Muscle of arm (tissue), 12 donors: Measurements from ENCODE around the gene KIAA1549. TPM values are rescaled to one million over a fixed set of nuclear protein-coding genes. Genes with fewer than 3 reads are reported as not detected.
"Not testable (repeated sequence)": the region's sequence is repeated elsewhere in the genome, so short reads cannot be mapped to it uniquely, and the experiment has no call there.

Experiments
- DNase-seq: peaks from one replicate; pipeline ENCODE4 v3.0.0-alpha.2; 2013
- polyA plus RNA-seq, 12 donors: library from polyadenylated mRNA; unstranded; fragments of 120-200 nt; gene quantifications; one replicate each; pipeline ENCODE4 v1.2.1, GENCODE V29; 2013; ENCODE audit not compliant: insufficient read length in 12 of 12

The KIAA1549 gene
- polyA plus RNA-seq, 12 donors, result 8.1 to 13.0 (median 10.8) TPM; not detected in 1

- DNase-seq, result no peak
Measured at GRCh38 chr7:138945154-138945553, 36.0 kb downstream of the KIAA1549 start.

DNA sequence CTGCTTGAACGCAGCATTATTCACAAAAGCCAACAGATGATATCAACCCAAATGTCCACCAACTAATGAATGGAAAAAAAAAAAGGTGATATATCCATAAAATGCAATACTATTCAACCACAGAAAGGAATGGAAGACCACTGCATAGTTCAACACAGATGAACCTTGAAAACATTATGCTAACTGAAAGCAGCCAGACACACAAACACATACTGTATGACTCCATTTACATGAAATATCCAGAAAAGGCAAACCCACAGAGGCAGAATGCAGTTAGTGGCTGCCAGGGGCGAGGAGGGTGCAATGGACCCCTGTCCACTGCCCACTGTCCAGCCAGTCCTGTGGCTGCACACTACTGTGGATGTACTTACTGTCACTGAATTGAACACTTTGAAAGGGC, 36.6 kb downstream of the KIAA1549 start:
- DNase-seq, result no peak

- no peak for DNase-seq
Measured at GRCh38 chr7:138943061-138943460, 38.1 kb downstream of the KIAA1549 start.

DNA sequence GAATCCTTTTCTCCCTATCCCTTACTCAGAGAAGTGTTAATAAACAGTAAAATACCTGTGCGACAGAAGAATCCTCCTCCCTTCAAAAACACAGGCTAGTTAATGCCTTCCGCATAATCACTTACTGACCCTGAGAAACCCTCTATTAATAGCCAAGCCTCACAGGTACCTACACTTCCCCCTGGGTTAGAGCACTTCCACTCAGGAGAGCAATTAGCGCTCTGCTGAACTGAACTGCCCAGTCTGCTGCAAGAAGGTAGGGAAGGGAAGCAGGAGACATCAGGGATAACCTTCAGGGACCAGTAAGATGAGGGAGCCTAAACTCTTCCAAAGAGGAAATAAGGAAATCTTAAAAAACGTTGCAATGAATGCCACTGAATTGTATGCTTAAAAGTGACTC, 39.6 kb downstream of the KIAA1549 start:
- DNase-seq, result no peak

DNA sequence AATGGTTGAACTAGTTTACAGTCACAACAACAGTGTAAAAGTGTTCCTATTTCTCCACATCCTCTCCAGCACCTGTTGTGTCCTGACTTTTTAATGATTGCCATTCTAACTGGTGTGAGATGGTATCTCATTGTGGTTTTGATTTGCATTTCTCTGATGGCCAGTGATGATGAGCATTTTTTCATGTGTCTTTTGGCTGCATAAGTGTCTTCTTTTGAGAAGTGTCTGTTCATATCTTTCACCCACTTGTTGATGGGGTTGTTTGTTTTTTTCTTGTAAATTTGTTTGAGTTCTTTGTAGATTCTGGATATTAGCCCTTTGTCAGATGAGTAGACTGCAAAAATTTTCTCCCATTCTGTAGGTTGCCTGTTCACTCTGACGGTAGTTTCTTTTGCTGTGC, 40.6 kb downstream of the KIAA1549 start:
- DNase-seq, result not testable (repeated sequence)

DNA sequence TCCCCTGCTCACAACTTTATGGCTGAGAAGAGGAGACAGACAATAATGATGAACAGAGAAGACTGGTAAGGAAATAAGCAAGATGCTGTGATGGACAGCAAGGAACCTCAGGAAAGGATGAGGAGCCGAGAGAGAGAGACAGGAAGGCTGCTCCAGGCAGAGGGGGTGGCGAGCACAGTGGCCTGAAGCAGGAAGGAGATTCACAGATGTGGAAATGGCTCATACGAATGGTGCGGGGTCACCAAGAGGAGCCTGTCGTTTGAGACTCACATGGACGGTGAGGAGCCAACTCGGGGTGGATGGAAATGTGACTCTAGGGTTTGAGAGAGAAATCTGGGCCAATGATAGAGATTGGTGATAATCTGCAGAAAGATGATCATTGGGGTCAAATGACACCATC, 43.7 kb downstream of the KIAA1549 start:
- DNase-seq, result no peak

- DNase-seq, result peak; percentile 48
Measured at GRCh38 chr7:138935465-138936011, 45.7 kb downstream of the KIAA1549 start.

DNA sequence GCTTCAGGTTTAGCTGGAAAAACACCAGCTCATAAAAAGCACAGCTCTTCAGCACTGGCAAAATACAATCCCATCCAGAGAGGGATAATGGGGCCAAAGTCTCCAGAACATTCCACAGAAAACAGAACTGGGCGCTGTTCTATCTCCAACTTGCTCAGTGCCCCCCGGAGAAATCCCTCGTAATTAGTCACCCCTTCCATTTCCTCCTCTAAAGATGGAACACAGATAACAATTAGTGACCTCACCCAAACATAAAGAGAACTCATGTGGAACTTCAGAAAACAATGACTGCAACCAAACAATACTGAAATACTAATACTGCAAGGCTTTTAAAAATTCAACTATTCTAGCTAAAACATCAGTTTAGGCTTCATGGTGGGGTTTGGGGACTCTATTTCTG, 46.3 kb downstream of the KIAA1549 start:
- DNase-seq, result no peak

GRCh38 chr7:138934367-138934766, 46.8 kb downstream of the KIAA1549 start:
- no peak for DNase-seq

DNA sequence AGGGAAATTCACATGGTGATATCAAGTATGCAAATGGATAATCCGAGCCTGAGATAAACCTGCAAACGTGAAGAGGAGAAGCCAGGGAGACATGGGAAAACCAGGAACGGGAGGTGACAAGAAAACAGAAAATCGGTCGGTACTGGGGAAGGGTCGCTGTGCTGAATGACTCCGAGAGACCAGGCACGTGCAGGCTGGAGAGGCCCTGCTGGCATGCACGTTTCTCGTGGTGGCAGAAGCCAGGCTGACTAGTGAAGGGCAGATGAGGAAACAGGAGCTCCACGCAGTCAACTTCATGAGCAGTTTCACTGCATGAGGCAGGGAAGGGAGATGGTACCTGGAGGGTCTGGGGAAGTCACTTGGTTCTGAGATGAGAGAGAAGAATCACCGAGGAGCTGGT, 48.3 kb downstream of the KIAA1549 start:
- no peak for DNase-seq

DNA sequence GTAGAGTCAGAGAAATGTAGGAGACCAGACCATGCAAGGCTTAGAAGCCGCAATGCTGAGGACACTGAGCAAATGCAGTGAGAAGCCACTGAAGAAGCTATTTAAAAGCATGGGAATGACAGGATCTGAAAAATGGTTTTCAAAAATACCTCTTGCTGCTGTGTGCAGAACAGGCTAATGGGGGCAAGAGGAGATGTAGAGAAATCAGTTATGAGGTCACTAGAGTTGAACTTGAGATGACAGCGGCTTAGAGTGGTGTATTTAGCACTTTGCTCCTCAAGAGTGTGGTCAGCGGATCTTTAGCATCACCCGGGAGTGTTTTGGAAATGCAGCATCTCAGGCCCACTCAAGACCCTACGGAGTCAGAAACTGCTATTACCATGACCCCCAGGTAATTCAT, 48.8 kb downstream of the KIAA1549 start:
- DNase-seq, result no peak

DNA sequence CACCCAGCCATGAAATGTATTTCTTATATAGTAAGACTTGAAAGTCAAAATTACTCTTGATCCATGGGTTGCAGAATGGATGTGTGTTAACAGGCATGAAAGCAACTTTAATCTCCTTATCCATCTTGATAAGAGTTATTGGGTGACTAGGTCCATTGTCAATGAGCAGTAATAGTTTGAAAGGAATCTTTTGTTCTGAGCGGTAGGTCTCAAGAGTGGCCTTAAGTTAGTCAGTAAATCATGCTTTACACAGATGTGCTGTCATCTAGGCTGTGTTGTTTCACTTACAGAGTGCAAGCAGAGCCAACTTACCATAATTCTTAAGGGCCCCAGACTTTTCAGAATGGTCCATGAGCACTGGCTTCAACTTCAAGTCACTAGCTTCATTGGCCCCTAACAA, 51.2 kb downstream of the KIAA1549 start:
- no peak for DNase-seq

GRCh38 chr7:138926241-138926612, 55.0 kb downstream of the KIAA1549 start:
- DNase-seq, result no peak

DNA sequence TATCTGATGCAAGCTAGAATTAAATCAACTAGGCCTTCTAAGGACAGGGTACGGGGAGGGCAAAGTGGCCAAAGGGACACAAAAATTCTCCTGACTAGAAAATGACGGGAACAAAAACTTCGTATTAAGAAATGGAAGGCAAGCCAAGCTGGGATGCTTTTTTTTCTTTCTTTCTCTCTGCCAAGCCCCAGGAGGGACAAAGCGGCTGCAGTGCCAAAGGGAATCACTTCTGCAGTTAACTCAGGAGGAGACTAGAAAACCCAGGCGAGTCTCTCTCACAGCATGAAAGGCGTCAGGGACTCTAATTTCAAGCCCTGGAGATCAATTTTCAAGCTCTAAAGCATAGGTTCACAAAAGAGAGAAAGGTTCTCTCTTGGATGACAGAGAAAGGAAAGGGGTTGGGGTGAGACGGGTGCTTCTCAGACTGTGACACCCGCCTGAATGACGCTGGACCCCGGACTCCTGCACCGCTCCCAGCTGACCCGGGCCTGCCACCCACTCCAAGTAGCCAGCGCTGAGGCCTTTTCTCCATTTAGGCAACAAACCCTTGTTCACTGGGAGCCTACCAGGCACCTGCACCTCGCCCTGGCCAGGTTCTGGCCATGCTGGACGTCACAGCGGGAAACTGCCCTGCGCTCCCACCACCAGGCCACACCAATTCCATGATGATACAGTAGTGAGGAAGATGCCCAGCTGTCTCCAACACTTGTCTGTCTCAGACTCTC, 56.5 kb downstream of the KIAA1549 start:
- DNase-seq, result no peak

DNA sequence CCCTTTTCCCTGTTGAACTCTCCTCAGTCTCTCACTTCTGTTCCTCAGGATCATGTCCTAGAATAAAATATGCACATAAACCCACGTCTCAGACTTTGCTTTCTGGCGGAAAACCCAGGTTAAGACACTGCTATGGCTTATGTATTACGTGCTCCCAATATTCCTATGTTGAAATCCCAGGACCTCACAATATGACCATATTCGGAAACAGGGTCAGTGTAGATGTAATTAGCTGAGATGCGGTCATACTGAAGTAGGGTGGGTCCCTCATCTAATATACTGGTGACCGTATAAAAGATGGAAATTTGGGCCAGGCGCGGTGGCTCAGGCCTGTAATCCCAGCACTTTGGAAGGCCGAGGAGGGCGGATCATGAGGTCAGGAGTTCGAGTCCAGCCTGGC, 59.9 kb downstream of the KIAA1549 start:
- DNase-seq, result no peak

GRCh38 chr7:138919911-138920310, 61.3 kb downstream of the KIAA1549 start:
- DNase-seq, result no peak

- no peak for DNase-seq
Measured at GRCh38 chr7:138919216-138919615, 62.0 kb downstream of the KIAA1549 start.

DNA sequence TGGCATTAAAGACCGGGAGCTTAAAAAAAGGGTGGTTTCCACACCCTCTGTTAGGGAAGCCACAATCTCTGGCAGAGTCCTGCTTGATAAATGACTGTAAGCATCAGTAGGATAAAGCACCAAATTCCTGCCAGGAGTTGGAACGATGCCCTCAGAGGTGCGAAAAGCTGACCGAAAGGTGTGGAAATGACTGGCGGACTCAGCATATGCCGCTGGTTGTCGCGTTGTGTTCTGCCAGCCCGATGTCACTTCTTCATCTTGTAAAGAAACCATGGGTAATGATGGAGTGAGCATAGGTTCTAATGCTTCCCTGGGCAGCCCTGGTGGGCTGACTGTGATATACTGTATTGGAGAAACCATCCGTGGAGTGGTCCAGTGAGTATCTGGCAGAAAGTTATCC, 62.4 kb downstream of the KIAA1549 start:
- no peak for DNase-seq

DNA sequence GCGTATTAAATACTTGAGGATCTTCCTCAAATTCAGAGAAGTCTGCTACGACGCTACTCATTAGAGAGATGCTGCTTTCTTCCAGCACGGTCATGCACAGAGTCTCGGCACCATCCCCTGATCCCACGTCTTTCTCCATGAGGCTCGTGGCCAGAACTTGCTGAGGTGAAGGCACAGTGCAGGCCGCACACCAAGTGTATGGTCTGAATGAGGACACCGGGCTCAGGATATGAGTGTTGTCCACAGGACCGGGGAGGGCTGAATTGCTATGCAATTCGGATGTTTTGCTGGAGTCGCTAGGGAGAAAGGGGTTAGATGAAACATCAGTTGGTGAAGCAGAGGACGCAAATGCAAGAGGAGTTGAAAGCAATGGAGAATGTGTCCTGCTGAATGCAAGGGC, 63.0 kb downstream of the KIAA1549 start:
- no peak for DNase-seq

- no peak for DNase-seq
Measured at GRCh38 chr7:138917771-138918170, 63.4 kb downstream of the KIAA1549 start.

DNA sequence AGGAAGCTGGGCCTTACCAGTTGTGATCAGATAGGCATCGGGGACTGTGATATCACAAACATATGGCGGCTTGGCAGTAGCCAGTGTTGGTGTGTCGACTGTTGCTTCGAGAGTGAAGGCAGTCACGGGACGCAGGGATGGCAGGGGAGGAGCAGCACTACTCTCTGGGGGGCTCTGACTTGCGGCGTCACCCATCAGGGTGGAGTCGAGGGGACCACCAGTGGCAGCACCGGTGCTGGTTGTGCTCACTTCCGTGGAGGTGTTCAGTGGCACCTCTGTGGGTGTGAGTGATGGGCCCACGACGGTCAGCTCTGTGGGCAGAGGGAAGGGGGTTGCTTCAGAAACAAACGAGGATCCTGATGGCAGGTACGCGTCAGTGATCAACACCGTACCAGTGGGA, 64.5 kb downstream of the KIAA1549 start:
- no peak for DNase-seq

- no peak for DNase-seq
Measured at GRCh38 chr7:138916275-138916674, 64.9 kb downstream of the KIAA1549 start.

DNA sequence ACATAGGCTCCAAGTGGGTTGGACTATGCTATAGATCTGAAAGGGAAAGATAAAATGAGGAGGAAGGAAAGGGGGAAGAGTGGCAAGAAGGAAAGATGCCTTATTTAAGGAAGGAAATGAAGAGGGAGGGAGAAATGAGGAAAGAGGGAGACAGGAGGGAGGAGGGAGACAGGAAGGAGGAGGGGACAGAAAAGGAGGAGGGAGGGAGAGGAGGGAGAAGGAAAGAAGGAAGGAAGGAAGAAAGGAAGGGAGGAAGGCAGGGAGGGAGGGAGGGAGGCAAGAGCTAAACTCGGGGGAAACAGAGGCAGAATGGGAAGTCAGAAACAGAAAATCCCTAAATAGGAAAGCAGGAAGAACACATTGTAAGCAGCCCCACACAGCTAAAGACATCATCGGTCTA, 67.4 kb downstream of the KIAA1549 start:
- DNase-seq, result no peak

DNA sequence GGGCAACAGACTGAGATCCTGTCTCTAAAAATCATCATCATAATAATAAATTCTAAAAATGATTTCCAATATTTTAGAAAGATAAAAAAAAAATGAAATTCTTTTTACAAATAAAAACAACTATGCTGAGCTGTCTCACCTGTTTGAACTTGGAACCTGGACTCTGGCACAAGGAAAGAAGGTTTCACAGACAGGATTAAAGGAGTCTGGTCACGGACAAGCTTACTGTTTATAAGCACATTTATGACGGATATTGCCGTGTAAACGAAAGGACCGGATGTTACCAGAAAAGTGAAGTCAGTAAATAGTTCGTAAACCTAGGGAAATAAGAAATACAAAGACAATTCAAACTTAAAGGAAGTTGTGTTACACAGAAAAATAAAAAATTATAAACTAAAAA, 70.2 kb downstream of the KIAA1549 start:
- DNase-seq, result no peak
